H9 (cell line): ENCODE results near the gene MRPL1. TPM values are rescaled to one million over a fixed set of nuclear protein-coding genes. Genes with fewer than 3 reads are reported as not detected.

ENCODE experiments used
- DNase-seq: peaks from one replicate; pipeline ENCODE4 v3.0.0-alpha.2; 2017
- H2AFZ ChIP-seq: one replicate; pipeline ENCODE4 v1.6.1; 2013; ENCODE audit warnings: mild to moderate bottlenecking, low read length, control low read depth, moderate library complexity
- H2AK5ac ChIP-seq: 2 replicates; pipeline ENCODE4 v1.6.1; 2013; ENCODE audit warnings: low read length, control low read depth, mixed read lengths; ENCODE audit not compliant: insufficient read length
- H2BK120ac ChIP-seq: one replicate; pipeline ENCODE4 v1.6.1; 2013; ENCODE audit warnings: low read depth, mild to moderate bottlenecking, low read length, control low read depth, inconsistent platforms; ENCODE audit not compliant: poor library complexity, severe bottlenecking
- H2BK12ac ChIP-seq: 2 replicates; pipeline ENCODE4 v1.6.1; 2013; ENCODE audit warnings: low read length, control low read depth, mixed read lengths, low read depth; ENCODE audit not compliant: insufficient read length
- H2BK15ac ChIP-seq: 2 replicates; pipeline ENCODE4 v1.6.1; 2013; ENCODE audit warnings: low read depth, low read length, control low read depth
- H2BK20ac ChIP-seq: one replicate; pipeline ENCODE4 v1.6.1; 2013; ENCODE audit warnings: low read depth, mild to moderate bottlenecking, low read length, control low read depth, inconsistent platforms; ENCODE audit not compliant: poor library complexity, severe bottlenecking
- H2BK5ac ChIP-seq: 2 replicates; pipeline ENCODE4 v1.6.1; 2013; ENCODE audit warnings: low read length, control low read depth, mixed read lengths; ENCODE audit not compliant: insufficient read length
- H3K14ac ChIP-seq: 2 replicates; pipeline ENCODE4 v1.6.1; 2013; ENCODE audit warnings: low read length, control low read depth; ENCODE audit not compliant: insufficient read depth
- H3K18ac ChIP-seq: 2 replicates; pipeline ENCODE4 v1.6.1; 2013; ENCODE audit warnings: low read depth, mild to moderate bottlenecking, mixed read lengths, low read length, control low read depth; ENCODE audit not compliant: insufficient read length
- H3K23ac ChIP-seq: 2 replicates; pipeline ENCODE4 v1.6.1; 2013; ENCODE audit warnings: low read length, control low read depth, mixed read lengths, low read depth; ENCODE audit not compliant: insufficient read length
- H3K23me2 ChIP-seq: 2 replicates; pipeline ENCODE4 v1.6.1; 2013; ENCODE audit warnings: low read depth, mild to moderate bottlenecking, mixed read lengths, low read length, control low read depth; ENCODE audit not compliant: insufficient read length, poor library complexity, severe bottlenecking
- H3K27ac ChIP-seq: 2 replicates; pipeline ENCODE4 v1.5.1; 2013; ENCODE audit warnings: low read length, control low read depth, mixed read lengths, low read depth; ENCODE audit not compliant: insufficient read length
- H3K27me3 ChIP-seq: 2 replicates; pipeline ENCODE4 v1.6.1; 2013; ENCODE audit warnings: low read length, control low read depth, inconsistent platforms; ENCODE audit not compliant: insufficient read depth
- H3K4ac ChIP-seq: 2 replicates; pipeline ENCODE4 v1.6.1; 2013; ENCODE audit warnings: low read depth, mild to moderate bottlenecking, control low read depth, inconsistent platforms, low read length, moderate library complexity
- H3K4me1 ChIP-seq: 2 replicates; pipeline ENCODE4 v1.6.1; 2013; ENCODE audit warnings: low read length, control low read depth, inconsistent platforms; ENCODE audit not compliant: insufficient read depth
- H3K4me2 ChIP-seq: 2 replicates; pipeline ENCODE4 v1.6.1; 2013; ENCODE audit warnings: low read length, control low read depth, mixed read lengths; ENCODE audit not compliant: insufficient read length, insufficient read depth
- H3K56ac ChIP-seq: 2 replicates; pipeline ENCODE4 v1.6.1; 2013; ENCODE audit warnings: low read depth, mild to moderate bottlenecking, mixed read lengths, low read length, control low read depth; ENCODE audit not compliant: insufficient read length
- H3K79me1 ChIP-seq: 2 replicates; pipeline ENCODE4 v1.6.1; 2013; ENCODE audit warnings: low read depth, mild to moderate bottlenecking, moderate library complexity, low read length, control low read depth, inconsistent platforms; ENCODE audit not compliant: insufficient read depth, poor library complexity, severe bottlenecking
- H3K79me2 ChIP-seq: 2 replicates; pipeline ENCODE4 v1.6.1; 2013; ENCODE audit warnings: low read length, control low read depth, inconsistent platforms; ENCODE audit not compliant: insufficient read depth
- H3K9ac ChIP-seq: 2 replicates; pipeline ENCODE4 v1.6.1; 2013; ENCODE audit warnings: low read length, control low read depth, mixed read lengths; ENCODE audit not compliant: insufficient read length; ENCODE audit errors: extremely low read depth
- H3K9me3 ChIP-seq: one replicate; pipeline ENCODE4 v1.6.1; 2013; ENCODE audit warnings: low read depth, low read length, inconsistent platforms; ENCODE audit not compliant: control insufficient read depth
- H3T11ph ChIP-seq: one replicate; pipeline ENCODE4 v1.6.1; 2013; ENCODE audit warnings: mild to moderate bottlenecking, low read length, control low read depth, inconsistent platforms
- H4K20me1 ChIP-seq: one replicate; pipeline ENCODE4 v1.6.1; 2013; ENCODE audit not compliant: control insufficient read depth, insufficient read length, insufficient read depth
- H4K5ac ChIP-seq: 2 replicates; pipeline ENCODE4 v1.6.1; 2013; ENCODE audit warnings: low read depth, mild to moderate bottlenecking, mixed read lengths, low read length, control low read depth; ENCODE audit not compliant: insufficient read length
- H4K8ac ChIP-seq: replicated peaks from 2 replicates; pipeline ENCODE4 v1.6.1; 2013; ENCODE audit warnings: low read length, control low read depth, mixed read lengths, low read depth; ENCODE audit not compliant: insufficient read length
- H4K91ac ChIP-seq: 2 replicates; pipeline ENCODE4 v1.6.1; 2013; ENCODE audit warnings: low read depth, mild to moderate bottlenecking, moderate library complexity, mixed read lengths, low read length, control low read depth; ENCODE audit not compliant: insufficient read length
- H3K27ac Mint-ChIP-seq, 3 experiments: 2 replicates in 2 of 3; 3 replicates in 1 of 3; pipeline ENCODE4 v1.8.0; 2020 to 2021; ENCODE audit warnings: mixed read lengths in 3 of 3, mild to moderate bottlenecking in 1 of 3, moderate library complexity in 1 of 3
- H3K27me3 Mint-ChIP-seq: 2 replicates; pipeline ENCODE4 v1.8.0; 2021; ENCODE audit warnings: low read depth, mild to moderate bottlenecking, moderate library complexity, mixed read lengths
- H3K36me3 Mint-ChIP-seq, 3 experiments: 2 replicates in 2 of 3; 3 replicates in 1 of 3; pipeline ENCODE4 v1.8.0; 2020 to 2021; ENCODE audit warnings: low read depth in 3 of 3, mixed read lengths in 3 of 3; ENCODE audit not compliant: insufficient read depth in 1 of 3
- H3K4me1 Mint-ChIP-seq, 2 experiments: 2 replicates each; pipeline ENCODE4 v1.8.0; 2020; ENCODE audit warnings: mixed read lengths in 2 of 2
- H3K4me3 Mint-ChIP-seq, 2 experiments: 2 replicates in 1 of 2; 3 replicates in 1 of 2; pipeline ENCODE4 v1.8.0; 2020 to 2021; ENCODE audit warnings: mild to moderate bottlenecking in 2 of 2, mixed read lengths in 2 of 2, moderate library complexity in 1 of 2
- H3K9me3 Mint-ChIP-seq, 2 experiments: 2 replicates in 1 of 2; 3 replicates in 1 of 2; pipeline ENCODE4 v1.8.0; 2020; ENCODE audit warnings: mild to moderate bottlenecking in 2 of 2, mixed read lengths in 2 of 2, moderate library complexity in 1 of 2
- CTCF ChIP-seq: fragments of 200-600 bp; sonication (generic); conservative IDR thresholded peaks from 3 replicates; pipeline ENCODE4 v1.8.0; 2021; ENCODE audit warnings: antibody characterized with exemption, mild to moderate bottlenecking
- WGBS: extraction: QIAGEN DNeasy Blood & Tissue Kit; methylation state at CpG from one replicate; pipeline ENCODE4 v1.1.7; 2013; ENCODE audit warnings: missing lambda C conversion rate, low lambda C conversion rate, mixed read lengths; ENCODE audit not compliant: insufficient read length; ENCODE audit errors: extremely low coverage; 5-methylcytosine and 5-hydroxymethylcytosine counted together
- total RNA-seq: library from RNA; stranded (reverse); gene quantifications from 2 replicates; pipeline ENCODE4 v1.2.1, GENCODE V29; 2021

MRPL1 gene
- total RNA-seq, 1 experiment from 2014 or later = 39.0 TPM

DNA sequence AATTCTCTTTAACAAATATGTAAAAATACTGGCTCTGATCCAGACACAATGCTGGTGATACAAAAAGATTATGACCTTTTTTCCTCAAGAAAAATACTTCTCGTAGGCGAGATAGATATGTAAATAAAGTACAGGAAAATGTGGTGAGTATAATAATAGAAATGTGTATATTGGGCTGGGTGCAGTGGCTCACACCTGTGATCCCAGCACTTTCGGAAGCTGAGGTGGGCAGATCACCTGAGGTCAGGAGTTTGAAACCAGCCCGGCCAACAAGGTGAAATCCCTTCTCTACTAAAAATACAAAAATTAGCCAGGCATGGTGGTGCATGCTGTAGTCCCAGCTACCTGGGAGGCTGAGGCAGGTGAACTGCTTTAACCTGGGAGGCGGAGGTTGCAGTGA lies 55.0 kb downstream of the MRPL1 start:
- 100% methylated on average over 1 of the region's 5 CpGs for WGBS
- Histone ChIP-seq H3K18ac (no peak overlapping the region), H3K9me3 (no peaks in the 10 kb centered on the region), H2BK15ac (no peak overlapping the region), H3K14ac (no peak overlapping the region), H3K4ac (no peak overlapping the region), H3K23me2 (no peaks in the 10 kb centered on the region), H2BK120ac (no peak overlapping the region), H2AFZ (no peak overlapping the region), H3K4me1 (no peaks in the 10 kb centered on the region), H3K79me1 (no peaks in the 10 kb centered on the region), H3K79me2 (no peaks in the 10 kb centered on the region), H2BK5ac (no peak overlapping the region), H2AK5ac (no peak overlapping the region), H3K27me3 (no peaks in the 10 kb centered on the region), H3K27ac (no peak overlapping the region), H4K5ac (no peak overlapping the region), H2BK12ac (no peak overlapping the region), H2BK20ac (no peak overlapping the region), H3K4me2 (no peak overlapping the region), H3T11ph (no peak overlapping the region), H4K8ac (no peak overlapping the region), H4K20me1 (no peaks in the 10 kb centered on the region), H3K23ac (no peak overlapping the region), H4K91ac (no peak overlapping the region), H3K9ac (no peak overlapping the region), H3K56ac (no peak overlapping the region)
- Mint-ChIP-seq H3K36me3 (peaks cover 0 to 3% (median 0%) of the 10 kb centered on the region in 3 experiments; a peak in 2 of 7 replicates), H3K9me3 (no peaks in the 10 kb centered on the region), H3K4me3 (no peak overlapping the region), H3K27ac (no peak overlapping the region), H3K4me1 (peaks cover 5 to 6% of the 10 kb centered on the region in 2 experiments; a peak in 3 of 4 replicates), H3K27me3 (no peaks in the 10 kb centered on the region)
- DNase-seq = no peak
- TF ChIP-seq CTCF = no peak
